Measurements from ENCODE around the gene FABP3. TPM values are rescaled to one million over a fixed set of nuclear protein-coding genes. Genes with fewer than 3 reads are reported as not detected.
A peak's percentile ranks its signal among the peaks of the same experiment; 100 is the strongest.

The FABP3 gene
- total and polyA plus RNA-seq, 2 of the 8 experiments (the other 6 are each of a cell fraction or from before 2014, with no cell fraction given), result 34.8 to 43.9 TPM

- TF ChIP-seq SP2 (IDR thresholded peaks at IDR 0.05; ENCODE audit: low read length) (no peak), EZH2 (IDR thresholded peaks at IDR 0.05; ENCODE audit: low read depth, low read length, severe bottlenecking) (no peak), POLR2A (IDR thresholded peaks at IDR 0.05; ENCODE audit: control extremely low read depth in 1 of 2, low read depth in 2 of 2, low read length in 2 of 2) (0 out of 3 replicates have a peak, but pooled peaks of 1 of the 2 experiments have one; percentile 13), SP4 (IDR thresholded peaks at IDR 0.05; ENCODE audit: low read length) (no peak), SP1 (IDR thresholded peaks at IDR 0.05; ENCODE audit: low read depth, low read length) (no peak), KDM4A (IDR thresholded peaks at IDR 0.05; ENCODE audit: low read depth, low read length, severe bottlenecking) (no peak), HDAC2 (IDR thresholded peaks at IDR 0.05; ENCODE audit: borderline replicate concordance in 1 of 2, low read depth in 2 of 2, low read length in 2 of 2) (no peak), CTBP2 (IDR thresholded peaks at IDR 0.05; ENCODE audit: borderline replicate concordance, insufficient read depth, insufficient read length, low read length) (no peak)
Observed at GRCh38 chr1:31414980-31415370, 42.1 kb upstream of the FABP3 start.

More at GRCh38 chr1:31414980-31415370, 42.1 kb upstream of the FABP3 start:
- H3K4me1 ChIP-seq (replicated peaks in 1 of 4; ENCODE audit: control insufficient read depth in 3 of 4, insufficient read depth in 4 of 4, low read length in 3 of 4), result peaks cover 10 to 27% (median 13%) of the 10 kb centered on the region in 4 experiments
- no peak overlapping the region for H3K4ac ChIP-seq (replicated peaks; ENCODE audit: insufficient read length, low read depth, low read length)
- H3K4me2 ChIP-seq (ENCODE audit: insufficient read depth in 1 of 2, low read depth in 2 of 2, low read length in 2 of 2), result peak overlapping the region; percentile 78 to 95
- CTCF ChIA-PET (ENCODE audit: partially characterized antibody), result interaction anchor here (1.1 to 19.2 kb wide), 5 partner anchors 8 to 134 kb away, joined by 4 to 415 read pairs (median 5); no protein-coding TSS in a partner anchor
- H4K20me1 ChIP-seq (replicated peaks in 1 of 2; ENCODE audit: control insufficient read depth in 1 of 2, insufficient read depth in 2 of 2, low read length in 2 of 2), result no peaks in the 10 kb centered on the region
- H3K27me3 ChIP-seq (replicated peaks in 1 of 4; ENCODE audit: control insufficient read depth in 3 of 4, extremely low read depth in 1 of 4, insufficient read depth in 3 of 4, low read length in 3 of 4), result peaks cover 0 to 6% (median 2%) of the 10 kb centered on the region in 4 experiments; a peak in 3 of 7 replicates
- H3K23ac ChIP-seq (ENCODE audit: insufficient read length), result no peak overlapping the region
- H2BK12ac ChIP-seq (ENCODE audit: low read depth, low read length), result peak overlapping the region; percentile 99; the same call in 1 of the 2 replicates
- H3K79me1 ChIP-seq (ENCODE audit: low read depth, low read length), result 0 out of 2 replicates have a peak, but pooled peaks cover 2% of the 10 kb centered on the region
- peaks cover 0 to 9% of the 10 kb centered on the region in 2 experiments; a peak in 1 of 4 replicates for H3K79me2 ChIP-seq (ENCODE audit: control insufficient read depth in 1 of 2, insufficient read depth in 2 of 2, low read length in 2 of 2)
- H3K23me2 ChIP-seq (ENCODE audit: low read depth, low read length), result peaks cover 11% of the 10 kb centered on the region
- peak overlapping the region; percentile 95 for H3K18ac ChIP-seq (ENCODE audit: extremely low read depth, low read length)
- WGBS, 2 experiments (ENCODE audit: extremely low coverage in 1 of 2, insufficient coverage in 1 of 2, insufficient read length in 1 of 2, insufficient replicate concordance in 2 of 2, low coverage in 1 of 2, low lambda C conversion rate in 2 of 2, missing lambda C conversion rate in 1 of 2), result 95% methylated on average over 4 of the region's 4 CpGs; no CpG with 5 or more reads in 1 of the 2 experiments
- H2AFZ ChIP-seq (ENCODE audit: low read length), result no peak overlapping the region
- no peak for DNase-seq (ENCODE audit: low read depth in 1 of 2, low spot score in 2 of 2)
- H3K36me3 ChIP-seq (ENCODE audit: control insufficient read depth in 2 of 4, insufficient read depth in 4 of 4, low read length in 3 of 4), result no peaks in the 10 kb centered on the region
- H2AK5ac ChIP-seq (ENCODE audit: low read depth, low read length), result peak overlapping the region; percentile 56; the same call in 1 of the 2 replicates
- H2BK15ac ChIP-seq (ENCODE audit: low read length), result peak overlapping the region; percentile 92
- H4K5ac ChIP-seq (ENCODE audit: insufficient read length, low read depth, low read length), result no peak overlapping the region
- H3K27ac ChIP-seq (ENCODE audit: low read depth, low read length), result 0 out of 2 replicates have a peak overlapping the region, but pooled peaks have one; percentile 1
- no peaks in the 10 kb centered on the region for H3K9me3 ChIP-seq (ENCODE audit: insufficient read depth in 2 of 2, low read depth in 1 of 2, low read length in 1 of 2)
- H3K4me3 ChIP-seq (ENCODE audit: extremely low read depth in 1 of 4, insufficient read depth in 2 of 4, low read depth in 3 of 4, low read length in 4 of 4), result peak overlapping the region in 1 of 4 experiments; percentile 97; a peak in 2 of 8 replicates
- no peak overlapping the region for H3K56ac ChIP-seq (replicated peaks; ENCODE audit: insufficient read length, low read depth, low read length)
- H2BK5ac ChIP-seq (ENCODE audit: low read depth, low read length), result 0 out of 2 replicates have a peak overlapping the region, but pooled peaks have one; percentile 93
- H2BK20ac ChIP-seq (ENCODE audit: low read length), result peak overlapping the region; percentile 72; the same call in 1 of the 2 replicates
- no peak for FAIRE-seq
- no peak overlapping the region for H3K14ac ChIP-seq (ENCODE audit: insufficient read length)
- no peak overlapping the region for H4K91ac ChIP-seq (replicated peaks; ENCODE audit: insufficient read length, low read length)
- no peak overlapping the region for H2BK120ac ChIP-seq (replicated peaks; ENCODE audit: low read depth, low read length)
- no peak overlapping the region for H4K8ac ChIP-seq (ENCODE audit: extremely low read depth, insufficient read depth, low read length)
- peak overlapping the region in 1 of 4 experiments; percentile 7; a peak in 1 of 7 replicates for H3K9ac ChIP-seq (replicated peaks in 1 of 4; ENCODE audit: extremely low read depth in 1 of 4, low read depth in 3 of 4, low read length in 3 of 4)
- POLR2A ChIA-PET (ENCODE audit: partially characterized antibody), result interaction anchor here (1.0 to 4.2 kb wide), 11 partner anchors 9 to 386 kb away, joined by 3 to 26 read pairs (median 4); partner anchors contain the start of gene FABP3

Measured in H1 (cell line).